Eye (tissue), 1 donor: Measurements from ENCODE around the gene SPAG17.
"Not testable (repeated sequence)": the region's sequence is repeated elsewhere in the genome, so short reads cannot be mapped to it uniquely, and the experiment has no call there.

ENCODE experiments used
- DNase-seq: peaks from one replicate; pipeline ENCODE4 v3.0.0-alpha.2; 2015

SPAG17 gene

GRCh38 chr1:117964290-117965038, 220.6 kb downstream of the SPAG17 start:
- DNase-seq, result no peak

- peak; percentile 32 for DNase-seq
Measured at GRCh38 chr1:117959364-117959763, 225.7 kb downstream of the SPAG17 start.

- no peak for DNase-seq
Measured at GRCh38 chr1:117952386-117952785, 232.6 kb downstream of the SPAG17 start.

- no peak for DNase-seq
Measured at GRCh38 chr1:117942293-117942692, 242.7 kb downstream of the SPAG17 start.

- no peak for DNase-seq
Measured at GRCh38 chr1:117933769-117934168, 251.3 kb downstream of the SPAG17 start.

GRCh38 chr1:117932576-117932975, 252.5 kb downstream of the SPAG17 start:
- no peak for DNase-seq

- DNase-seq, result peak; percentile 4
Measured at GRCh38 chr1:117930484-117930883, 254.5 kb downstream of the SPAG17 start.

GRCh38 chr1:117930173-117930447, 254.9 kb downstream of the SPAG17 start:
- DNase-seq, result no peak

- DNase-seq, result peak; percentile 99
Measured at GRCh38 chr1:117929343-117930172, 255.5 kb downstream of the SPAG17 start, which contains the start of the genes GDAP2 and WDR3. TSS of gene GDAP2 (minus strand) at chr1:117929621. CDS start at chr1:117920357, 9,264 bp downstream. TSS of gene WDR3 (plus strand) at chr1:117929739. CDS start at chr1:117933320, 3,581 bp downstream.

GRCh38 chr1:117928881-117929342, 256.1 kb downstream of the SPAG17 start:
- peak; percentile 82 for DNase-seq

GRCh38 chr1:117925981-117926380, 259.0 kb downstream of the SPAG17 start:
- no peak for DNase-seq

- DNase-seq, result not testable (repeated sequence)
Measured at GRCh38 chr1:117922717-117923116, 262.3 kb downstream of the SPAG17 start.

- no peak for DNase-seq
Measured at GRCh38 chr1:117921991-117922390, 263.0 kb downstream of the SPAG17 start.

GRCh38 chr1:117919376-117919775, 265.7 kb downstream of the SPAG17 start:
- no peak for DNase-seq

GRCh38 chr1:117911051-117911450, 274.0 kb downstream of the SPAG17 start:
- DNase-seq, result no peak

GRCh38 chr1:117905019-117905418, 280.0 kb downstream of the SPAG17 start:
- DNase-seq, result no peak

- no peak for DNase-seq
Measured at GRCh38 chr1:117904485-117904884, 280.5 kb downstream of the SPAG17 start.
